Measurements from ENCODE around the gene FN1. TPM values are rescaled to one million over a fixed set of nuclear protein-coding genes. Genes with fewer than 3 reads are reported as not detected.

The FN1 gene
- total RNA-seq, 1 experiment from 2014 or later = 102 TPM

DNA sequence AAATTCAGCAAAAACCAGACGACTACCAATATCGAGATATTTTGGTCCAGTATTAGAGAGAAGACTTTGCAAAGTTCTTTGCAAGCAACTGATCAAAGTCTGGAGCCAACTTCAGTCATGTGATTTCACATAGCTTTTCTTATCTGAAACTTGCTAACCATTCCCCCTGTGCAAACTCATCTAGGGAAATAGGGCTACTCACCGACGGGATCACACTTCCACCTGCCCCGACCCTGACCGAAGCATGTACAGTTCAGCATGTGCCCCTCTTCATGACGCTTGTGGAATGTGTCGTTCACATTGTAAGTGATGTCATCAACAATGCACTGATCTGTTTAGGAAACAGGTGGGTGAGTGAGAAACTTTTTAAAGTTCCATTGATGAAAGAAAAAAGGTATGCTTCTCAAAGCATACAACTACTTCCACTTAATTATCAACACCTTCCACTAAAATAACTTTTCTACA lies 15.4 kb downstream of the FN1 start:
- no peaks in the 10 kb centered on the region for H3K4me1 Mint-ChIP-seq
- no peaks in the 10 kb centered on the region for H3K9me3 Mint-ChIP-seq
- peak overlapping the region; percentile 31; the same call in 1 of the 2 replicates for H3K27ac Mint-ChIP-seq
- TF ChIP-seq NFE2L1 (CRISPR knock-in tag; IDR thresholded peaks at IDR 0.05) = no peak
- TF ChIP-seq GABPB1 (CRISPR knock-in tag; IDR thresholded peaks at IDR 0.05) = peak; percentile 71
- no peak for TF ChIP-seq HMGA2 (CRISPR knock-in tag; IDR thresholded peaks at IDR 0.05)
- TF ChIP-seq, protein P1, sequence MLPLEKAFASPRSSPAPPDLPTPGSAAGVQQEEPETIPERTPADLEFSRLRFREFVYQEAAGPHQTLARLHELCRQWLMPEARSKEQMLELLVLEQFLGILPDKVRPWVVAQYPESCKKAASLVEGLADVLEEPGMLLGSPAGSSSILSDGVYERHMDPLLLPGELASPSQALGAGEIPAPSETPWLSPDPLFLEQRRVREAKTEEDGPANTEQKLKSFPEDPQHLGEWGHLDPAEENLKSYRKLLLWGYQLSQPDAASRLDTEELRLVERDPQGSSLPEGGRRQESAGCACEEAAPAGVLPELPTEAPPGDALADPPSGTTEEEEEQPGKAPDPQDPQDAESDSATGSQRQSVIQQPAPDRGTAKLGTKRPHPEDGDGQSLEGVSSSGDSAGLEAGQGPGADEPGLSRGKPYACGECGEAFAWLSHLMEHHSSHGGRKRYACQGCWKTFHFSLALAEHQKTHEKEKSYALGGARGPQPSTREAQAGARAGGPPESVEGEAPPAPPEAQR (CRISPR knock-in tag; IDR thresholded peaks at IDR 0.05) = no peak
- peaks cover 51% of the 10 kb centered on the region for H3K36me3 Mint-ChIP-seq
- no peaks in the 10 kb centered on the region for H3K27me3 Mint-ChIP-seq (ENCODE audit: low read depth)
- ChIA-PET CTCF (no interaction called here), POLR2A (no interaction called here)
- ATAC-seq = no peak
- no peak overlapping the region for H3K4me3 Mint-ChIP-seq
- DNase-seq (ENCODE audit: low spot score) = no peak

DNA sequence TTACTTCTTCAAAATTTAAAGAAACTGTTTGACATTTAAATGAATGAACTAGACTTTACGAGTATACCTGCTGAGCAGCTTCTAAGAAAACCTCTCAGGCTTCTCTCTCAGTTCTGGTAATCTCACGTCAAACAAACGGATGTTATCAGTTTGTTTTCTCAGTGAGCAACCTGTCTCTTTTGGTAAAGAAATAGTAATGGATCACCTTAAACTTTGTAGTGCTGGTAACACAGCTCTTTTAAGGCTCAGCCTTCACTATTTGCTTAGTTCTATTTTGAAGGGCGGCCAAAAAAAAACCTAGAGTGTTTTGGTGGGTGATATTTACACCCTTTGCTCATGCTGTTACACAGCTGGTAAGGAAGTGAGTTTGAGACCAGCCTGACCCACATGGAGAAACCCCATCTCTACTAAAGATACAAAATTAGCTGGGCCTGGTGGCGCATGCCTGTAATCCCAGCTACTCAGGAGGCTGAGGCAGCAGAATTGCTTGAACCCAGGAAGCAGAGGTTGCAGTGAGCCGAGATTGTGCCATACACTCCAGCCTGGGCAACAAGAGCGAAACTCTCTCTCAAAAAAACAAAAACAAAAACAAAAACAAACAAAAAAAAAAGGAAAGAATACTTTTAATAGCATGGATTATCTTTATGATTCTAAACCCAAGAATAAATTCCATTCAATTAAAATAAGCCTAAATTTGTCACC lies 15.9 kb downstream of the FN1 start:
- no peak overlapping the region for H3K27ac Mint-ChIP-seq
- no peaks in the 10 kb centered on the region for H3K4me1 Mint-ChIP-seq

More for the DNA sequence above, 15.9 kb downstream of the FN1 start:
- Mint-ChIP-seq H3K9me3 (no peaks in the 10 kb centered on the region), H3K4me3 (no peak overlapping the region), H3K36me3 (peaks cover 49% of the 10 kb centered on the region), H3K27me3 (ENCODE audit: low read depth) (no peaks in the 10 kb centered on the region)
- ChIA-PET CTCF (interaction anchor here (0.7 kb wide), 1 partner anchor 155 kb away, joined by 3 read pairs; no protein-coding TSS in a partner anchor), POLR2A (no interaction called here)
- TF ChIP-seq, protein P2, sequence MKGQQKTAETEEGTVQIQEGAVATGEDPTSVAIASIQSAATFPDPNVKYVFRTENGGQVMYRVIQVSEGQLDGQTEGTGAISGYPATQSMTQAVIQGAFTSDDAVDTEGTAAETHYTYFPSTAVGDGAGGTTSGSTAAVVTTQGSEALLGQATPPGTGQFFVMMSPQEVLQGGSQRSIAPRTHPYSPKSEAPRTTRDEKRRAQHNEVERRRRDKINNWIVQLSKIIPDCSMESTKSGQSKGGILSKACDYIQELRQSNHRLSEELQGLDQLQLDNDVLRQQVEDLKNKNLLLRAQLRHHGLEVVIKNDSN (CRISPR knock-in tag; IDR thresholded peaks at IDR 0.05) = no peak
- TF ChIP-seq, protein P3, sequence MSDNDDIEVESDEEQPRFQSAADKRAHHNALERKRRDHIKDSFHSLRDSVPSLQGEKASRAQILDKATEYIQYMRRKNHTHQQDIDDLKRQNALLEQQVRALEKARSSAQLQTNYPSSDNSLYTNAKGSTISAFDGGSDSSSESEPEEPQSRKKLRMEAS (CRISPR knock-in tag; IDR thresholded peaks at IDR 0.05) = no peak
- TF ChIP-seq, protein P4, sequence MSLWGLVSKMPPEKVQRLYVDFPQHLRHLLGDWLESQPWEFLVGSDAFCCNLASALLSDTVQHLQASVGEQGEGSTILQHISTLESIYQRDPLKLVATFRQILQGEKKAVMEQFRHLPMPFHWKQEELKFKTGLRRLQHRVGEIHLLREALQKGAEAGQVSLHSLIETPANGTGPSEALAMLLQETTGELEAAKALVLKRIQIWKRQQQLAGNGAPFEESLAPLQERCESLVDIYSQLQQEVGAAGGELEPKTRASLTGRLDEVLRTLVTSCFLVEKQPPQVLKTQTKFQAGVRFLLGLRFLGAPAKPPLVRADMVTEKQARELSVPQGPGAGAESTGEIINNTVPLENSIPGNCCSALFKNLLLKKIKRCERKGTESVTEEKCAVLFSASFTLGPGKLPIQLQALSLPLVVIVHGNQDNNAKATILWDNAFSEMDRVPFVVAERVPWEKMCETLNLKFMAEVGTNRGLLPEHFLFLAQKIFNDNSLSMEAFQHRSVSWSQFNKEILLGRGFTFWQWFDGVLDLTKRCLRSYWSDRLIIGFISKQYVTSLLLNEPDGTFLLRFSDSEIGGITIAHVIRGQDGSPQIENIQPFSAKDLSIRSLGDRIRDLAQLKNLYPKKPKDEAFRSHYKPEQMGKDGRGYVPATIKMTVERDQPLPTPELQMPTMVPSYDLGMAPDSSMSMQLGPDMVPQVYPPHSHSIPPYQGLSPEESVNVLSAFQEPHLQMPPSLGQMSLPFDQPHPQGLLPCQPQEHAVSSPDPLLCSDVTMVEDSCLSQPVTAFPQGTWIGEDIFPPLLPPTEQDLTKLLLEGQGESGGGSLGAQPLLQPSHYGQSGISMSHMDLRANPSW (CRISPR knock-in tag; conservative IDR thresholded peaks at IDR 0.05; ENCODE audit: low read depth) = no peak
- TF ChIP-seq FOXJ3 (CRISPR knock-in tag; IDR thresholded peaks at IDR 0.05; ENCODE audit: borderline replicate concordance) = no peak
- TF ChIP-seq, protein P5, sequence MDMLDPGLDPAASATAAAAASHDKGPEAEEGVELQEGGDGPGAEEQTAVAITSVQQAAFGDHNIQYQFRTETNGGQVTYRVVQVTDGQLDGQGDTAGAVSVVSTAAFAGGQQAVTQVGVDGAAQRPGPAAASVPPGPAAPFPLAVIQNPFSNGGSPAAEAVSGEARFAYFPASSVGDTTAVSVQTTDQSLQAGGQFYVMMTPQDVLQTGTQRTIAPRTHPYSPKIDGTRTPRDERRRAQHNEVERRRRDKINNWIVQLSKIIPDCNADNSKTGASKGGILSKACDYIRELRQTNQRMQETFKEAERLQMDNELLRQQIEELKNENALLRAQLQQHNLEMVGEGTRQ (CRISPR knock-in tag; IDR thresholded peaks at IDR 0.05) = no peak
- TF ChIP-seq ZNF232 (CRISPR knock-in tag; IDR thresholded peaks at IDR 0.05) = no peak
- no peak for TF ChIP-seq SP1 (CRISPR knock-in tag; conservative IDR thresholded peaks at IDR 0.05)
- TF ChIP-seq, protein P6, sequence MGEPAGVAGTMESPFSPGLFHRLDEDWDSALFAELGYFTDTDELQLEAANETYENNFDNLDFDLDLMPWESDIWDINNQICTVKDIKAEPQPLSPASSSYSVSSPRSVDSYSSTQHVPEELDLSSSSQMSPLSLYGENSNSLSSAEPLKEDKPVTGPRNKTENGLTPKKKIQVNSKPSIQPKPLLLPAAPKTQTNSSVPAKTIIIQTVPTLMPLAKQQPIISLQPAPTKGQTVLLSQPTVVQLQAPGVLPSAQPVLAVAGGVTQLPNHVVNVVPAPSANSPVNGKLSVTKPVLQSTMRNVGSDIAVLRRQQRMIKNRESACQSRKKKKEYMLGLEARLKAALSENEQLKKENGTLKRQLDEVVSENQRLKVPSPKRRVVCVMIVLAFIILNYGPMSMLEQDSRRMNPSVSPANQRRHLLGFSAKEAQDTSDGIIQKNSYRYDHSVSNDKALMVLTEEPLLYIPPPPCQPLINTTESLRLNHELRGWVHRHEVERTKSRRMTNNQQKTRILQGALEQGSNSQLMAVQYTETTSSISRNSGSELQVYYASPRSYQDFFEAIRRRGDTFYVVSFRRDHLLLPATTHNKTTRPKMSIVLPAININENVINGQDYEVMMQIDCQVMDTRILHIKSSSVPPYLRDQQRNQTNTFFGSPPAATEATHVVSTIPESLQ (CRISPR knock-in tag; IDR thresholded peaks at IDR 0.05) = no peak
- TF ChIP-seq, protein P7, sequence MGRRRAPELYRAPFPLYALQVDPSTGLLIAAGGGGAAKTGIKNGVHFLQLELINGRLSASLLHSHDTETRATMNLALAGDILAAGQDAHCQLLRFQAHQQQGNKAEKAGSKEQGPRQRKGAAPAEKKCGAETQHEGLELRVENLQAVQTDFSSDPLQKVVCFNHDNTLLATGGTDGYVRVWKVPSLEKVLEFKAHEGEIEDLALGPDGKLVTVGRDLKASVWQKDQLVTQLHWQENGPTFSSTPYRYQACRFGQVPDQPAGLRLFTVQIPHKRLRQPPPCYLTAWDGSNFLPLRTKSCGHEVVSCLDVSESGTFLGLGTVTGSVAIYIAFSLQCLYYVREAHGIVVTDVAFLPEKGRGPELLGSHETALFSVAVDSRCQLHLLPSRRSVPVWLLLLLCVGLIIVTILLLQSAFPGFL (CRISPR knock-in tag; IDR thresholded peaks at IDR 0.05; ENCODE audit: borderline replicate concordance) = no peak
- no peak for TF ChIP-seq RELA (CRISPR knock-in tag; IDR thresholded peaks at IDR 0.05; ENCODE audit: borderline replicate concordance)
- no peak for TF ChIP-seq PRRX2 (CRISPR knock-in tag; IDR thresholded peaks at IDR 0.05)
- ATAC-seq = no peak
- no peak for DNase-seq (ENCODE audit: low spot score)

All from WTC11 (cell line).